Loucy (cell line): ENCODE measurements around the gene S100A7A.

ENCODE experiments used
- H2AFZ ChIP-seq: fragments of 200-600 bp; sonication (generic); 2 replicates; pipeline ENCODE4 v1.6.0; 2016; ENCODE audit warnings: antibody characterized with exemption, mild to moderate bottlenecking, low read length, moderate library complexity
- H3F3A ChIP-seq: fragments of 200-600 bp; 2 replicates; pipeline ENCODE4 v1.6.0; 2016; ENCODE audit warnings: antibody characterized with exemption, low read depth, mild to moderate bottlenecking
- H3K27me3 ChIP-seq: fragments of 200-600 bp; sonication (generic); 2 replicates; pipeline ENCODE4 v1.6.1; 2014; ENCODE audit warnings: low read length, mild to moderate bottlenecking; ENCODE audit not compliant: insufficient read depth, poor library complexity, severe bottlenecking
- H3K36me3 ChIP-seq: fragments of 200-600 bp; sonication (generic); 2 replicates; pipeline ENCODE4 v1.6.1; 2016; ENCODE audit warnings: low read length; ENCODE audit not compliant: insufficient read depth
- H3K4me1 ChIP-seq: fragments of 200-600 bp; sonication (generic); 2 replicates; pipeline ENCODE4 v1.5.1; 2014; ENCODE audit warnings: low read length, mild to moderate bottlenecking; ENCODE audit not compliant: insufficient read depth, poor library complexity, severe bottlenecking
- H3K4me2 ChIP-seq: fragments of 200-600 bp; sonication (generic); 2 replicates; pipeline ENCODE4 v1.6.0; 2014; ENCODE audit warnings: antibody characterized with exemption, low read length, low read depth, mild to moderate bottlenecking; ENCODE audit not compliant: poor library complexity, severe bottlenecking
- H3K4me3 ChIP-seq: fragments of 200-600 bp; sonication (generic); 2 replicates; pipeline ENCODE4 v1.5.1; 2014; ENCODE audit warnings: low read length, mild to moderate bottlenecking, mixed read lengths; ENCODE audit not compliant: poor library complexity, severe bottlenecking
- H3K79me2 ChIP-seq: fragments of 200-600 bp; sonication (generic); 2 replicates; pipeline ENCODE4 v1.6.1; 2014; ENCODE audit warnings: low read length; ENCODE audit not compliant: insufficient read depth
- H3K9ac ChIP-seq: fragments of 200-600 bp; sonication (generic); 2 replicates; pipeline ENCODE4 v1.6.0; 2014; ENCODE audit warnings: mild to moderate bottlenecking, low read depth, low read length, moderate library complexity; ENCODE audit not compliant: poor library complexity, severe bottlenecking
- H3K9me2 ChIP-seq: fragments of 200-600 bp; sonication (generic); replicated peaks from 2 replicates; pipeline ENCODE4 v1.6.1; 2016; ENCODE audit warnings: low read depth, low read length, mixed read lengths
- H3K9me3 ChIP-seq: fragments of 200-600 bp; sonication (generic); 2 replicates; pipeline ENCODE4 v1.6.1; 2014; ENCODE audit warnings: mild to moderate bottlenecking, antibody characterized with exemption, low read length, low read depth; ENCODE audit not compliant: insufficient read depth
- H4K20me1 ChIP-seq: fragments of 200-600 bp; sonication (generic); 2 replicates; pipeline ENCODE4 v1.6.0; 2014; ENCODE audit warnings: antibody characterized with exemption, low read length, mild to moderate bottlenecking; ENCODE audit not compliant: insufficient read depth, poor library complexity, severe bottlenecking
- CTCF ChIP-seq: fragments of 200-600 bp; sonication (generic); conservative IDR thresholded peaks from 2 replicates; pipeline ENCODE4 v1.5.1; 2014; ENCODE audit warnings: mild to moderate bottlenecking, antibody characterized with exemption, low read length
- EZH2phosphoT487 ChIP-seq: fragments of 200-600 bp; IDR thresholded peaks from 2 replicates; pipeline ENCODE4 v1.6.1; 2018; ENCODE audit warnings: antibody characterized with exemption, mild to moderate bottlenecking, moderate library complexity, borderline replicate concordance

The S100A7A gene

GRCh38 chr1:153422450-153423068 is 6.2 kb downstream of the S100A7A start:
- Histone ChIP-seq H3K4me1 (no peaks in the 10 kb centered on the region), H3K9me2 (no peaks in the 10 kb centered on the region), H4K20me1 (no peaks in the 10 kb centered on the region), H3K27me3 (no peaks in the 10 kb centered on the region), H3K9me3 (no peaks in the 10 kb centered on the region), H3K79me2 (no peaks in the 10 kb centered on the region), H3F3A (no peaks in the 10 kb centered on the region), H2AFZ (no peak overlapping the region), H3K4me2 (no peak overlapping the region), H3K4me3 (no peak overlapping the region), H3K9ac (no peak overlapping the region), H3K36me3 (no peaks in the 10 kb centered on the region)
- no peak for TF ChIP-seq EZH2phosphoT487
- no peak for TF ChIP-seq CTCF

GRCh38 chr1:153426809-153427208 is 10.5 kb downstream of the S100A7A start:
- Histone ChIP-seq H3K79me2 (no peaks in the 10 kb centered on the region), H3K27me3 (no peaks in the 10 kb centered on the region), H3K36me3 (no peaks in the 10 kb centered on the region), H3K4me1 (no peaks in the 10 kb centered on the region), H4K20me1 (no peaks in the 10 kb centered on the region), H3K9me3 (no peaks in the 10 kb centered on the region), H3K9me2 (no peaks in the 10 kb centered on the region), H2AFZ (no peak overlapping the region), H3K4me3 (no peak overlapping the region), H3K4me2 (no peak overlapping the region), H3F3A (no peaks in the 10 kb centered on the region), H3K9ac (no peak overlapping the region)
- TF ChIP-seq CTCF (no peak), EZH2phosphoT487 (no peak)

GRCh38 chr1:153428073-153428638 is 11.8 kb downstream of the S100A7A start:
- Histone ChIP-seq H3K9me3 (no peaks in the 10 kb centered on the region), H3K4me3 (no peak overlapping the region), H2AFZ (no peak overlapping the region), H3K79me2 (no peaks in the 10 kb centered on the region), H3K36me3 (no peaks in the 10 kb centered on the region), H3K9ac (no peak overlapping the region), H3K4me1 (no peaks in the 10 kb centered on the region), H4K20me1 (no peaks in the 10 kb centered on the region), H3F3A (no peaks in the 10 kb centered on the region), H3K27me3 (no peaks in the 10 kb centered on the region), H3K9me2 (no peaks in the 10 kb centered on the region), H3K4me2 (no peak overlapping the region)
- TF ChIP-seq CTCF = no peak
- no peak for TF ChIP-seq EZH2phosphoT487
